ENCODE measurements around the gene VWA2.
A peak's percentile ranks its signal among the peaks of the same experiment; 100 is the strongest.

VWA2 gene

DNA sequence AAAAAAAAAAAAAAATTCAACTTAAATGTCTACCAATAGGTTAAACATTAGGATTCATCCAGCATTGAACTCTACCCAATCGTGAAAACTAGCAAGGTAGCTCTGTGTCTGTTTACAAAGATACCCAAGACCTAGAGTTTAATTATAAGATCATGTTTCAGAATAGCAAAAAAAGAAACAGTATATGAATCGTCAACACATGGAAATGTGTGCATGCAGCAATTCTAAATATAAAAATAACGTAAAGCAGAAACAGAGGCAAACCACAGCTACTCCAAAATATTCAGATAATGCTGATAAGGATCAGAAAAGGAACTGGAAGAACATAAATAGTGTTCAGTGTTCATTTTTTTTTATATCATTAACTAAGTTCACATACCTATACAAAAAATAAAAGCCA is 96.6 kb downstream of the VWA2 start:
- H3K36me3 ChIP-seq = no peaks in the 10 kb centered on the region
- H3K4me2 ChIP-seq = peak overlapping the region; percentile 11 to 69 (median 37); a peak in 16 of 22 replicates
- H3K9me3 ChIP-seq (replicated peaks in 1 of 11) = no peaks in the 10 kb centered on the region
- peaks cover 38 to 60% (median 51%) of the 10 kb centered on the region in 10 experiments for H3K4me1 ChIP-seq
- H3K4me3 ChIP-seq = no peak overlapping the region
- H3K27ac ChIP-seq = no peak overlapping the region
- H3K27me3 ChIP-seq = no peaks in the 10 kb centered on the region; a peak in 1 of 22 replicates
- no peak for TF ChIP-seq Cebpa-rat (IDR thresholded peaks at IDR 0.05)
- H4K20me1 ChIP-seq = no peaks in the 10 kb centered on the region
- H3K9ac ChIP-seq = no peak overlapping the region

GRCh38 chr10:114336823-114337509 is 97.9 kb downstream of the VWA2 start:
- no peaks in the 10 kb centered on the region for H3K36me3 ChIP-seq

GRCh38 chr10:114337510-114338462 is 98.7 kb downstream of the VWA2 start:
- no peak for TF ChIP-seq Cebpa-rat (IDR thresholded peaks at IDR 0.05)
- H3K4me1 ChIP-seq = peaks cover 22 to 47% (median 39%) of the 10 kb centered on the region in 10 experiments
- H3K27me3 ChIP-seq = no peaks in the 10 kb centered on the region; a peak in 1 of 22 replicates
- no peak overlapping the region for H3K9ac ChIP-seq
- H3K4me3 ChIP-seq = no peak overlapping the region
- no peaks in the 10 kb centered on the region for H3K9me3 ChIP-seq (replicated peaks in 1 of 11)
- H3K4me2 ChIP-seq = peak overlapping the region in 1 of 11 experiments; percentile 69; a peak in 1 of 22 replicates
- H3K27ac ChIP-seq = no peak overlapping the region
- no peaks in the 10 kb centered on the region for H3K36me3 ChIP-seq
- H4K20me1 ChIP-seq = no peaks in the 10 kb centered on the region

More at GRCh38 chr10:114336823-114337509, 97.9 kb downstream of the VWA2 start:
- Histone ChIP-seq H4K20me1 (no peaks in the 10 kb centered on the region), H3K4me1 (peaks cover 30 to 56% (median 47%) of the 10 kb centered on the region in 10 experiments), H3K4me3 (no peak overlapping the region), H3K27ac (no peak overlapping the region), H3K9me3 (replicated peaks in 1 of 11) (no peaks in the 10 kb centered on the region), H3K4me2 (peak overlapping the region in 4 of 11 experiments; percentile 41 to 69 (median 54); a peak in 8 of 22 replicates), H3K9ac (no peak overlapping the region), H3K27me3 (no peaks in the 10 kb centered on the region; a peak in 1 of 22 replicates)
- no peak for TF ChIP-seq Cebpa-rat (IDR thresholded peaks at IDR 0.05)

DNA sequence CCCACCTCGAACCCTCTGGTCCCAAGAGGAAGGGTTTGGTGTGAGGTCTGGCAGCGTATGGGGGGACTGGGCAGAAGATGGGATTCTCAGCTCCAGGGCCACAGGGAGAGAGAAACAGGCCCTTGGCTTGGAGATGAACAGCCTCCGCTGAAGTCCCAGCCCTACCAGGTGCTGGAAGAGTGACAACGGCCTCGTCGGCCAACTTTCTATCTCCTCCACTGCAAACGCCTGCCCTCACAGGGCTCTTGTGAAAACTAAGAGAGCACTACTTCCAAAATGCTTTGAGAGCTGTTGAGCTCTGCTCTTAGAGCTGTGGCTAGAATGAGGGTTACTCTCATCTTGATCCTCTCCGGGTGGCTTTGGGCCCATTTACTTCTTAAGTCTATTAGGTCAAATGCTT is 101.8 kb downstream of the VWA2 start:
- H3K27ac ChIP-seq = no peak overlapping the region
- no peak overlapping the region for H3K9ac ChIP-seq
- H3K27me3 ChIP-seq = no peaks in the 10 kb centered on the region
- no peak overlapping the region for H3K4me3 ChIP-seq
- no peaks in the 10 kb centered on the region for H3K9me3 ChIP-seq (replicated peaks in 1 of 11)
- H3K4me2 ChIP-seq = no peak overlapping the region
- H4K20me1 ChIP-seq = no peaks in the 10 kb centered on the region
- peaks cover 7 to 25% (median 18%) of the 10 kb centered on the region in 10 experiments for H3K4me1 ChIP-seq
- no peaks in the 10 kb centered on the region for H3K36me3 ChIP-seq
- TF ChIP-seq Cebpa-rat (IDR thresholded peaks at IDR 0.05) = no peak

Data from BLaER1 treated with 17β-estradiol and CSF1 and Interleukin-3, amounts not matched to agents 10 nM and 100 nM (cell line).